H1 (cell line): ENCODE measurements around the gene VSIG2. TPM values are rescaled to one million over a fixed set of nuclear protein-coding genes. Genes with fewer than 3 reads are reported as not detected.

Source experiments
- CTCF ChIA-PET: fragments of 300-600 bp; sonication (Branson Sonifier 250); formaldehyde crosslinking; loops from one replicate; lab custom pipeline; 2021; ENCODE audit not compliant: partially characterized antibody; lab: Charles Lee
- POLR2A ChIA-PET: fragments of 300-600 bp; sonication (Branson Sonifier 250); formaldehyde crosslinking; loops from one replicate; lab custom pipeline; 2021; ENCODE audit warnings: inconsistent platforms; ENCODE audit not compliant: partially characterized antibody; lab: Charles Lee
- DNase-seq, 2 experiments: peaks; one replicate each; pipeline versions ENCODE4 v3.0.0 to v3.0.0-alpha.2; 2010 to 2022; ENCODE audit warnings: low spot score in 2 of 2, low read depth in 1 of 2, mixed read lengths in 1 of 2
- FAIRE-seq: peaks from 2 replicates; lab custom pipeline; 2011; peaks lifted over from hg19 to GRCh38; lab: Jason Lieb, UNC
- H2AFZ ChIP-seq: 2 replicates; pipeline ENCODE4 v1.8.1; 2012; ENCODE audit warnings: low read length, inconsistent platforms
- H2AK5ac ChIP-seq: 2 replicates; pipeline ENCODE4 v1.6.1; 2013; ENCODE audit warnings: low read depth, low read length
- H2BK120ac ChIP-seq: replicated peaks from 2 replicates; pipeline ENCODE3; 2013; ENCODE audit warnings: low read depth, low read length, inconsistent platforms
- H2BK12ac ChIP-seq: 2 replicates; pipeline ENCODE4 v1.6.1; 2013; ENCODE audit warnings: low read depth, low read length
- H2BK15ac ChIP-seq: 2 replicates; pipeline ENCODE4 v1.6.1; 2013; ENCODE audit warnings: low read length
- H2BK20ac ChIP-seq: 2 replicates; pipeline ENCODE4 v1.6.1; 2013; ENCODE audit warnings: low read length
- H2BK5ac ChIP-seq: 2 replicates; pipeline ENCODE4 v1.6.1; 2013; ENCODE audit warnings: low read depth, low read length
- H3K14ac ChIP-seq: 2 replicates; pipeline ENCODE4 v1.6.1; 2013; ENCODE audit warnings: inconsistent platforms; ENCODE audit not compliant: insufficient read length
- H3K18ac ChIP-seq: 2 replicates; pipeline ENCODE4 v1.6.1; 2013; ENCODE audit warnings: low read length; ENCODE audit errors: extremely low read depth
- H3K23ac ChIP-seq: 2 replicates; pipeline ENCODE4 v1.6.1; 2013; ENCODE audit warnings: inconsistent platforms; ENCODE audit not compliant: insufficient read length
- H3K23me2 ChIP-seq: 2 replicates; pipeline ENCODE4 v1.6.1; 2013; ENCODE audit warnings: low read depth, low read length
- H3K27ac ChIP-seq: 2 replicates; pipeline ENCODE4 v1.6.1; 2011; ENCODE audit warnings: low read depth, low read length, inconsistent platforms
- H3K27me3 ChIP-seq, 4 experiments: replicated peaks in 1 of 4; 1 replicate in 1 of 4; 2 replicates in 3 of 4; pipeline versions ENCODE4 v1.6.1 to v1.8.1; 2011 to 2013; ENCODE audit warnings: low read length in 3 of 4, mild to moderate bottlenecking in 3 of 4, inconsistent platforms in 2 of 4, mixed read lengths in 2 of 4, moderate library complexity in 1 of 4; ENCODE audit not compliant: control insufficient read depth in 3 of 4, insufficient read depth in 3 of 4; ENCODE audit errors: extremely low read depth in 1 of 4
- H3K36me3 ChIP-seq, 4 experiments: 2 replicates each; pipeline versions ENCODE4 v1.6.1 to v1.8.1; 2011 to 2013; ENCODE audit warnings: mild to moderate bottlenecking in 4 of 4, low read length in 3 of 4, moderate library complexity in 2 of 4, control low read depth in 1 of 4, inconsistent platforms in 1 of 4; ENCODE audit not compliant: insufficient read depth in 4 of 4, control insufficient read depth in 2 of 4
- H3K4ac ChIP-seq: replicated peaks from 2 replicates; pipeline ENCODE3; 2013; ENCODE audit warnings: low read length, low read depth, mixed read lengths, inconsistent platforms; ENCODE audit not compliant: insufficient read length
- H3K4me1 ChIP-seq, 4 experiments: replicated peaks in 1 of 4; 1 replicate in 1 of 4; 2 replicates in 3 of 4; pipeline versions ENCODE4 v1.6.1 to v1.8.1; 2011 to 2013; ENCODE audit warnings: low read length in 3 of 4, inconsistent platforms in 2 of 4, mixed read lengths in 1 of 4; ENCODE audit not compliant: insufficient read depth in 4 of 4, control insufficient read depth in 3 of 4
- H3K4me2 ChIP-seq, 2 experiments: 2 replicates each; pipeline versions ENCODE4 v1.6.1 to v1.8.1; 2011 to 2013; ENCODE audit warnings: low read depth in 2 of 2, low read length in 2 of 2, control low read depth in 1 of 2, inconsistent platforms in 1 of 2, mild to moderate bottlenecking in 1 of 2; ENCODE audit not compliant: insufficient read depth in 1 of 2
- H3K4me3 ChIP-seq, 4 experiments: fragments of 200-600, 300-600 bp in 1 of 4; sonication (generic), shearing (Covaris generic), sonication (Bioruptor Twin) in 1 of 4; 2 replicates each; pipeline versions ENCODE4 v1.5.1 to v1.8.1; 2011 to 2016; ENCODE audit warnings: low read length in 4 of 4, low read depth in 3 of 4, control low read depth in 2 of 4, inconsistent platforms in 2 of 4, mild to moderate bottlenecking in 2 of 4, mixed read lengths in 1 of 4, moderate library complexity in 1 of 4; ENCODE audit not compliant: insufficient read depth in 2 of 4; ENCODE audit errors: extremely low read depth in 1 of 4
- H3K56ac ChIP-seq: replicated peaks from 2 replicates; pipeline ENCODE3; 2013; ENCODE audit warnings: low read depth, mild to moderate bottlenecking, mixed read lengths, low read length, inconsistent platforms; ENCODE audit not compliant: insufficient read length
- H3K79me1 ChIP-seq: 2 replicates; pipeline ENCODE4 v1.6.1; 2013; ENCODE audit warnings: low read depth, low read length, control low read depth
- H3K79me2 ChIP-seq, 2 experiments: 2 replicates each; pipeline versions ENCODE4 v1.6.1 to v1.8.1; 2012 to 2013; ENCODE audit warnings: low read length in 2 of 2, mild to moderate bottlenecking in 2 of 2, inconsistent platforms in 1 of 2; ENCODE audit not compliant: insufficient read depth in 2 of 2, control insufficient read depth in 1 of 2
- H3K9ac ChIP-seq, 4 experiments: replicated peaks in 1 of 4; 1 replicate in 1 of 4; 2 replicates in 3 of 4; pipeline versions ENCODE4 v1.6.1 to v1.8.1; 2011 to 2013; ENCODE audit warnings: low read depth in 3 of 4, low read length in 3 of 4, control low read depth in 2 of 4, mild to moderate bottlenecking in 2 of 4, moderate library complexity in 2 of 4, inconsistent platforms in 1 of 4; ENCODE audit errors: extremely low read depth in 1 of 4
- H3K9me3 ChIP-seq, 2 experiments: 2 replicates each; pipeline versions ENCODE4 v1.6.1 to v1.8.1; 2012 to 2013; ENCODE audit warnings: mild to moderate bottlenecking in 2 of 2, moderate library complexity in 2 of 2, control low read depth in 1 of 2, inconsistent platforms in 1 of 2, low read depth in 1 of 2, low read length in 1 of 2, mixed read lengths in 1 of 2; ENCODE audit not compliant: insufficient read depth in 2 of 2
- H4K20me1 ChIP-seq, 2 experiments: replicated peaks in 1 of 2; 2 replicates each; pipeline versions ENCODE3 to v1.8.1; 2011 to 2013; ENCODE audit warnings: inconsistent platforms in 2 of 2, low read length in 2 of 2, mild to moderate bottlenecking in 1 of 2; ENCODE audit not compliant: insufficient read depth in 2 of 2, control insufficient read depth in 1 of 2
- H4K5ac ChIP-seq: 2 replicates; pipeline ENCODE4 v1.6.1; 2013; ENCODE audit warnings: low read length, low read depth, mixed read lengths, inconsistent platforms; ENCODE audit not compliant: insufficient read length
- H4K8ac ChIP-seq: 2 replicates; pipeline ENCODE4 v1.8.0; 2013; ENCODE audit warnings: mild to moderate bottlenecking, moderate library complexity, low read length, inconsistent platforms; ENCODE audit not compliant: insufficient read depth; ENCODE audit errors: extremely low read depth
- H4K91ac ChIP-seq: replicated peaks from 2 replicates; pipeline ENCODE3; 2013; ENCODE audit warnings: low read length, mixed read lengths, inconsistent platforms; ENCODE audit not compliant: insufficient read length
- BCL11A ChIP-seq, 2 experiments: IDR thresholded peaks; one replicate each; pipeline ENCODE4 v1.6.1; 2011; ENCODE audit warnings: low read depth in 2 of 2, low read length in 2 of 2, mild to moderate bottlenecking in 2 of 2
- EZH2 ChIP-seq: fragments of 200-600 bp; sonication (generic); IDR thresholded peaks from 2 replicates; pipeline ENCODE4 v1.7.1; 2012; ENCODE audit warnings: low read depth, mild to moderate bottlenecking, moderate library complexity, low read length, inconsistent platforms; ENCODE audit not compliant: severe bottlenecking
- SP1 ChIP-seq: IDR thresholded peaks from 2 replicates; pipeline ENCODE4 v1.6.1; 2011; ENCODE audit warnings: low read depth, low read length
- SUZ12 ChIP-seq: fragments of 200-600 bp; sonication (generic); IDR thresholded peaks from 2 replicates; pipeline ENCODE4 v1.6.1; 2012; ENCODE audit warnings: mild to moderate bottlenecking, inconsistent platforms, low read length, moderate library complexity, mixed read lengths
- WGBS, 2 experiments: shearing (Covaris generic) in 1 of 2; methylation state at CpG; one replicate each; pipeline versions ENCODE4 v1.1.6 to v1.1.7; 2013 to 2015; ENCODE audit warnings: low lambda C conversion rate in 2 of 2, mixed read lengths in 2 of 2, inconsistent platforms in 1 of 2, low coverage in 1 of 2, missing lambda C conversion rate in 1 of 2; ENCODE audit not compliant: insufficient replicate concordance in 2 of 2, insufficient coverage in 1 of 2, insufficient read length in 1 of 2; ENCODE audit errors: extremely low coverage in 1 of 2, missing lambda C conversion rate in 1 of 2; 5-methylcytosine and 5-hydroxymethylcytosine counted together
- polyA plus RNA-seq, 7 experiments: library from polyadenylated mRNA; depleted of rRNA in 3 of 7; stranded (reverse) in 5 of 7; unstranded in 2 of 7; fragments of >200 nt in 5 of 7; fragments of 200-250 nt in 2 of 7; gene quantifications; 1 replicate in 5 of 7; 2 replicates in 1 of 7; 4 replicates in 1 of 7; pipeline versions ENCODE4 v1.2.1 to v1.2.3, GENCODE V29; 2011 to 2013; ENCODE audit warnings: missing spikeins in 2 of 7, mixed read lengths in 2 of 7
- total RNA-seq: library from RNA; stranded (reverse); fragmentation: NEBNext Ultra II Directional; extraction: Animal tissue kit (Norgen Biotek cat#: 25700); gene quantifications from 2 replicates; pipeline ENCODE4 v1.2.1, GENCODE V29; 2021

The VSIG2 gene
- total and polyA plus RNA-seq, 2 of the 8 experiments (the other 6 are each of a cell fraction or from before 2014, with no cell fraction given) = 0.18 TPM; not detected in 1

DNA sequence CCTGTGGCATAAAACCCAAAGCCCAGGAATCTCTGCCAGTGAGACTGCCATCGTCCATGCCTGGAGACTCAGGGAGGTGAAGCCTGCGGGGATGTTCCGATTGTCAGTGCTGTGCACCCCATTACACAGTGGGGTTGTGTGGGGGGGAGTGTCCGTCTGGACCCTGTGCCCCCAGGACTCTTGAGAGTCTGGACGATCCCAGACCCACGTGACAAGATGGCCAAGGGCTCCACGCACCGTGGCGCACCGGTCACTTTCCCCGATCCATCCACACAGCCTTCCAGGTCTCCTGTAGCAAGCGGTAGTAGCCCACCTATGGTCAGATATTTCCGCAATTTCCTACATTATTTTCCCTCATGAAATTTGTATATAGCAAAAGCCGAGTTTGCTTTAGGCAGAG lies 33.3 kb downstream of the VSIG2 start:
- no peak for DNase-seq
- WGBS, 2 experiments = 30% methylated on average over 14 of the region's 14 CpGs; no CpG with 5 or more reads in 1 of the 2 experiments

More for the DNA sequence above, 33.3 kb downstream of the VSIG2 start:
- H3K9ac ChIP-seq = no peak overlapping the region
- H2AK5ac ChIP-seq = no peak overlapping the region
- H4K91ac ChIP-seq = no peak overlapping the region
- H2BK15ac ChIP-seq = no peak overlapping the region
- no peak overlapping the region for H3K14ac ChIP-seq
- TF ChIP-seq BCL11A (IDR thresholded peaks at IDR 0.05; ENCODE audit: low read depth in 2 of 2, low read length in 2 of 2) (no peak), SUZ12 (peak; percentile 8; the same call in 1 of the 2 replicates), EZH2 (peak; percentile 30), SP1 (no peak)
- H3K27me3 ChIP-seq = peaks cover 47 to 85% (median 78%) of the 10 kb centered on the region in 4 experiments
- H3K9me3 ChIP-seq = no peaks in the 10 kb centered on the region
- peaks cover 8% of the 10 kb centered on the region for H3K23me2 ChIP-seq
- no peak overlapping the region for H3K23ac ChIP-seq
- peak overlapping the region; percentile 81 to 87 for H3K4me2 ChIP-seq
- ChIA-PET POLR2A (interaction anchor here (1.6 kb wide), 1 partner anchor 46 kb away, joined by 5 read pairs; the partner anchor contains the start of genes SIAE and SPA17), CTCF (interaction anchor here (1.1 to 1.6 kb wide), 2 partner anchors 25 to 50 kb away, joined by 3 to 4 read pairs; no protein-coding TSS in a partner anchor)
- no peak overlapping the region for H2AFZ ChIP-seq
- no peak overlapping the region for H4K5ac ChIP-seq
- H3K18ac ChIP-seq = no peak overlapping the region
- H2BK5ac ChIP-seq = no peak overlapping the region
- no peak overlapping the region for H2BK120ac ChIP-seq
- H3K79me2 ChIP-seq = no peaks in the 10 kb centered on the region
- H4K8ac ChIP-seq = no peak overlapping the region
- no peak overlapping the region for H3K27ac ChIP-seq
- no peak overlapping the region for H2BK12ac ChIP-seq
- no peaks in the 10 kb centered on the region for H3K36me3 ChIP-seq
- no peak for FAIRE-seq
- H3K4me3 ChIP-seq = peak overlapping the region; percentile 32 to 60 (median 54); a peak in 7 of 8 replicates
- no peak overlapping the region for H2BK20ac ChIP-seq
- no peak overlapping the region for H3K4ac ChIP-seq
- H3K79me1 ChIP-seq = no peaks in the 10 kb centered on the region
- no peak overlapping the region for H3K56ac ChIP-seq
- H4K20me1 ChIP-seq = no peaks in the 10 kb centered on the region
- H3K4me1 ChIP-seq = peaks cover 0 to 5% (median 3%) of the 10 kb centered on the region in 4 experiments; a peak in 5 of 7 replicates
